T-helper 1 cell (primary cell): ENCODE measurements around the gene SCFD1.
A peak's percentile ranks its signal among the peaks of the same experiment; 100 is the strongest.
"Not testable (repeated sequence)": the region's sequence is repeated elsewhere in the genome, so short reads cannot be mapped to it uniquely, and the experiment has no call there.

Experiments
- DNase-seq, 5 donors: peaks; one replicate each; pipeline ENCODE4 v3.0.0-alpha.2; 2012 to 2020
- total RNA-seq, 4 donors: gene quantifications; one replicate each; lab custom pipeline; 2026; lab: John Stamatoyannopoulos, UW

SCFD1 gene, protein sequence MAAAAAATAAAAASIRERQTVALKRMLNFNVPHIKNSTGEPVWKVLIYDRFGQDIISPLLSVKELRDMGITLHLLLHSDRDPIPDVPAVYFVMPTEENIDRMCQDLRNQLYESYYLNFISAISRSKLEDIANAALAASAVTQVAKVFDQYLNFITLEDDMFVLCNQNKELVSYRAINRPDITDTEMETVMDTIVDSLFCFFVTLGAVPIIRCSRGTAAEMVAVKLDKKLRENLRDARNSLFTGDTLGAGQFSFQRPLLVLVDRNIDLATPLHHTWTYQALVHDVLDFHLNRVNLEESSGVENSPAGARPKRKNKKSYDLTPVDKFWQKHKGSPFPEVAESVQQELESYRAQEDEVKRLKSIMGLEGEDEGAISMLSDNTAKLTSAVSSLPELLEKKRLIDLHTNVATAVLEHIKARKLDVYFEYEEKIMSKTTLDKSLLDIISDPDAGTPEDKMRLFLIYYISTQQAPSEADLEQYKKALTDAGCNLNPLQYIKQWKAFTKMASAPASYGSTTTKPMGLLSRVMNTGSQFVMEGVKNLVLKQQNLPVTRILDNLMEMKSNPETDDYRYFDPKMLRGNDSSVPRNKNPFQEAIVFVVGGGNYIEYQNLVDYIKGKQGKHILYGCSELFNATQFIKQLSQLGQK
- 82.7 to 119 (median 96.0) reads per million in 4 donors for total RNA-seq

DNA sequence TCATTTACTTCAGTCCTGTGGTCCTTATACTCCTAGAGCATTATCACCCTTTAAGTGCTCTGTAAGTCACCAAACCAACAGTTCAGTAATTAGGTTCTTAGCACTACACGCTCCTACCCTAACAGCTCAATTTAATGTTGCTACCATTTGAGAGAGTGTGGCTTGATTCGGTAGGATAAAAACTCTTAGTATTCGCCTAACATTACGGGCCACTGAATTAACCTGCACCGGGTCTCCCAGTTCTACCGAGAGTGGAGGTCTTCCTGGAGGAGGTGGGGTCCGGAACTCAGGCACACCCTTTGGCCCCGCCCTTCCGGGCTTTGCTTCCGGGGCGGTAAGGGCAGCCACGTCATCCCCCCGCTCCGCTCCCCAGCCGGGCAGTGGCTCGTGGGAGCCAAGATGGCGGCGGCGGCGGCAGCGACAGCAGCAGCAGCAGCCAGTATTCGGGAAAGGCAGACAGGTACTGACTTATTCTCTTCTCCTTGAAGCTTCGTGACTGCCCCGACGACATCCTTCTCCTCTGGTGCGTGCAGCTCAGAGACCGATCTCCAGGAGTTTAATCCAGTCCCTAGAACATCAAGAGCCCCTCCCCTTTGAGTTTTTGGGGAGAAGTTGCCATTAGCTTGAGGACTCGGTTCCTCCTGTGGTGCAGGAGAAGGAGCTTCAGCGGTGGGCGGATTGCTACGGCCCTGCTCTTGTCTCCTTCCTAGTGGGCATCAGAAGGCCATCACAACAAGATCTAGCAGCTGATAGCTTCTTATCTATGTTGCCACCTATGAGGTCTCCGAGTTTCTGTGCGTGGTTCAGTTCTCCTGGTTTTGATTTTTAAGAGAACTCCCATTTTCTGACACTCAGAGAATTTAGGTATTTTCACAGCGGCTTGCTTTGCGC is at the start of gene SCFD1:
Gene SCFD1, plus strand, starts transcription at position 380 of the 891 bp plus-strand sequence. Its CDS starts 20 bp downstream, at position 400.
- DNase-seq, result peak; percentile 79 to 95 (median 88)

DNA sequence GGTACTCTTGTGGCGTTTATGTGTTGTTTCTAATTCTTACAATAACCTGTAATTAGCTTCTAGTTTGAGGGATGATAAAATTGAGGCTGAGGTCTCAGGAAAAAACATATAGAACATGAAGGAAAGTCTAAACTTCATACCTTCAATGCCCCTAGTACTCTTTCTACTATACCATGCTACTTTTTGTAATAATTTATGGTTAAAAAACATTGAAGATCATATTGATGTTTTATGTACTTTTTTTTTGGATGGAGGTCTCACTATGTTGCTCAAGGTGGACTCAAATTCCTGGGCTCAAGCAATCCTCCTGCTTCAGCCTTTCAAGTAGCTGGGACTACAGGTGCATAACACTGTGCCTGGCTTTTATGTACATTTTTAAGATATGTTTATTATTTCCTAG is 49.3 kb upstream of the SCFD1 start:
- no peak for DNase-seq

DNA sequence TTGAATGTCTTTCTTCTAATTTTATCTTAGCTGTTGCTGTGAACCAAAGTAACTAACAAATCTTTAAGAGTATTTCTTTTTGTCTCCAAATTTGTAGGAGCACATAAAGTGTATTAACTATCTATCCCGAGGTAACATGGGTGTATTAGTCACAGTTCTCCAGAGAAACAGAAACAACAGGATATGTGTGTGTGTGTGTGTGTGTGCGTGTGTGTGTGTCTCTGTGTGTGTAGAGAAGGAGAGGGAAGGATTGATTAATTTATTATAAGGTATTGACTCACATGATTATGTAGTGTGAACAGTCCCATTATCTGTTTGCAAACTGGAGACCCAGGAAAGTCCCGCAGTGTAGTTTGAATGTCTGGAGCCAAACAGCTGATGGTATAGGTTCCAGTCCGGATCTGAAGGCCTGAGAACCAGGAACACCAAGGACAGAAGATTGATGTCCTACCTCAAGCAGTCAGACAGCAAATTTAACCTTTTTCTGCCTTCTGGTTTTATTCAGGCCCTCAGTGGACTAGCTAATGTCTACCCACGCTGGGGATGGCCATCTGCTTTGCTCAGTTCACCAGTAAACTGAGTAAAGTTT is 48.8 kb upstream of the SCFD1 start:
- no peak for DNase-seq

DNA sequence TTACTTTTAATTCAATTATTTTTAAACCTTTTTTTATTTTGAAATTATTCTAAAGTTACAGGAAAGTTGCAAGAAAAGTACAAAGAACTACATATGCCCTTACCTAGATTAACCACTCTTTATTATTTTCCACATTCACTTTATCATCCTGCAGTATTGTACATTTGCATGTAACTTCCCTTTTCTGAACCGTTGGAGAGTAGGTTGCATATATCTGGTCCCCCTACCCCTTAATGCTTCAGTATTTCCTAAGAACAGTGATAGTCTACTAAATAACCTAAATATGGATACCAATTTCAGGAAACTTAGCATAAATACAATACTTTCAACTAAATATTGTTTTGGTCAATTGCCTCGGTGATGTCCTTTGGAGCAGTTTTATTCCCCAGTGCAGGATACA is 48.2 kb upstream of the SCFD1 start:
- no peak for DNase-seq

DNA sequence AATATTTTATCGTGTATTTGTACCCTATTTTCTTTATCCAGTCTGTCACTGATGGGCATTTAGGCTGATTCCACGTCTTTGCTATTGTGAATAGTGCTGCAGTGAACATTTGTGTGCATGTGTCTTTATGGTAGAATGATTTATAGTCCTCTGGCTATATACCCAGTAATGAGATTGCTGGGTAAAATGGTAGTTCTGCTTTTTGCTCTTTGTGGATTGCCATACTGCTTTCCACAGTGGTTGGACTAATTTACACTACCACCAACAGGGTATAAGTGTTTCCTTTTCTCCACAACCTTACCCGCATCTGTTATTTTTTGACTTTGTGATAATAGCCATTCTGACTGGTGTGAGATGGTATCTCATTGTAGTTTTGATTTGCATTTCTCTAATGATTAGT is 47.3 kb upstream of the SCFD1 start:
- DNase-seq, result not testable (repeated sequence)

DNA sequence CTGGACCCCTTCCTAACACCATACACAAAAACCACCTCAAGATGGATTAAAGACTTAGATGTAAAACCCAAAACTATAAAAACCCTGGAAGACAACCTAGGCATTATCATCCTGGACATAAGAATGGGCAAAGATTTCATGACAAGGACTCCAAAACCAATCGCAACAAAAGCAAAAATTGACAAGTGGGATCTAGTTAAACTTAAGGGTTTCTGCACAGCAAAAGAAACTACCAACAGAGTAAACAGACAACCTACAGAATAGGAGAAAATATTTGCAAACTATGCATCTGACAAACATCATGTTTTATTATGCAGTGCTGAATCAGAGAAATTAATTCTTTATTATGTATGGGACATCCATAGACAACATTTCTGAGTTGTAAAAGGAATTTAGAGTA is 45.8 kb upstream of the SCFD1 start:
- DNase-seq, result not testable (repeated sequence)

DNA sequence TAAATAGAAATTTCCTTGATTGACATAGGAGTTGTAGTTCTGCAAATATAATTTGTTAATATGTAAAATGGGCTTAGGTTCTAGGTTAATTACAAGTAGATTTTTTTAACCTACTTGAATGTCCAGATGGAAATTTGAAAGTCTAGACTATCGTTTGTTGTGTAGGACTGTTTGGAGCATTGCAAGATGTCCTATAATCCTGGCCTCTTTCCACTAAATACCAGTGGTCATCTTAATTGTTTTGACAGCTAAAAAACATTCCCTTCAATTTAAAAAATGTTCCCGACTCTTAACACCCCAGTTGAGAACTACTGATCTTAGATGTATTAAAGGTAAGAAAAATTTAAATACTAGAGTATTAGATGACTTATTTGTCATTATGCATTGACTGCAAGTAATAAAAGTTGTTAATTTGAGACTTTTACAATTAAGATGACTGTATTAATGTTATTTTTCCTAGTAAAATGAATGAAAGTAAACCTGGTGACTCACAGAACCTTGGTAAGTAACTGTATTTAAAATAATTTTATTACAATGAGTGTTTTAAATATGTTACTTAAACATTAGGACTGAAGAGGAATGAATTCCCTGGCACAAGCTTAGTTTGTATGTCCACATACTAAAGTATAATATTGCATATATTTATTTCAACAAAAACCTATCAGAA is 41.4 kb upstream of the SCFD1 start:
- no peak for DNase-seq

DNA sequence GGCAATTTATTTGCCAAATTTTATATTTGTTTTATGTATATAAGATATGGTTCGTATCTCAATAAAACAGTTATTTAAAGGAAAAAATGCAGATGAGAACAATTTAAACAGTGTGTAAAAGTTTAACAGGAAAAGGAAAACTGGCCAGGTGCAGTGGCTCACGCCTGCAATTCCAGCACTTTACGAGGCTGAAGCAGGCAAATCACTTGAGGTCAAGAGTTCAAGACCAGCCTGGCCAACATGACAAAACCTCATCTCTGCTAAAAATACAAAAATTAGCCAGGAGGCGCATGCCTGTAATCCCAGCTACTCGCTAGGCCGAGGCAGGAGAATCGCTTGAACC is 40.9 kb upstream of the SCFD1 start:
- DNase-seq, result no peak

DNA sequence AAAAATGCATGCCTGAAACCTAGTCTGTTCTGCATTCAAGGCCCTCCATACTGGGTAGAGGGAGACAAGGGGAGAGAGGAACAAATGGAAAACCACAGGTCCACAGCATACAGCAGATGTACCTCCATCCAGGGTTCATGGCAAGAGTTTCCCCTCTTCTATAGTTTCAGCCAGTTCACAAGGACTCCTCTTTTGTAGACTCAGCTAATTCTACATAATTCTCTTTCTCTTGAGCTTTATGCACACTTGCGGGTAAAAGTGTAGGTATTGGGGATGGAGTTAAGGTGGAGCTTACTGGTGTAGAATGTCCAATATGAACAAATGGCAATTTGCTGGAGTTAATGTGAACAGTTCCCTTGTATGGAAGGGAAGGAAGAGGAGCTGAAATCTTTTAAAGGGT is 39.7 kb upstream of the SCFD1 start:
- no peak for DNase-seq

DNA sequence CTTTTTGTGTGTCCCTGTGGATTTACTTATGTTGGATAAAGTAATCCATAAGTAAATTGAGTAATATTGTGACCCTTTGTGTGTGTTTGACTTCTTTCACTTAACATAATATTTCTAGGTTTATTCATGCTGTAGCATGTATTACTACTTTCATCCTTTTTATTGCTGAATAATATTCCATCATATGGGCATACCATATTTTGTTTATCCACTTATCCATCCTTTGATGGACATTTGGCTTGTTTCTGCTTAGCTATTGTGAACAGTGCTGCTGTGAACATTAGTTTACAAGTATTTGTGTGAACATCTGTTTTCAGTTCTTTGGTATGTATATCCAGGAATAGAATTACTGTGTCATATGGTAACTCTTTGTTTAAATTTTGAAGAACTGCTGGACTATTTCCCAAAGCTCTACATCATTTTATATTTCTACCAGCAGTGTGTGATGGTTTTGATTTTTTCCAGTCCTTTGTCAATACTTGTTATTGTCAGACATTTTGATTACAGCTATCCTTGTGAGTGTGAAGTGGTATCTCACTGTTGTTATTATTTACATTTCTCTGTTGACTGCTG is 38.0 kb upstream of the SCFD1 start:
- no peak for DNase-seq

DNA sequence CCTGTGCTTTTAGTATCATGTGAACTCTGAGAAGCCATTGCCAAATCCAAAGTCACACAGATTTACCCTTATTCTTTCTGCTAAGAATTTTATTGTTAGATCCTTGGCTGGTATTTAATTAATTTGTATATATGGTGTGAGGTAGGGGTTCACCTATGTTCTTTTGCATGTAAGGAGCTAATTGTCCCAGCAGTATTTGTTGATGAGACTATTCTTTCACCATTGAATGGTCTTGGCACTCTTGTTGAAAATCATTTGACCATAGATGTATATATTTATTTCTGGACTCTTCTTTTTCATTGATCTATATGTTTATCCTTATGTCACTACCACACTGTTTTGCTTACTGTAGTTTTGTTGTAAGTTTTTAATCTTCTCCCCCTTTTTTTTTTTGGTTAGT is 36.9 kb upstream of the SCFD1 start:
- DNase-seq, result no peak

DNA sequence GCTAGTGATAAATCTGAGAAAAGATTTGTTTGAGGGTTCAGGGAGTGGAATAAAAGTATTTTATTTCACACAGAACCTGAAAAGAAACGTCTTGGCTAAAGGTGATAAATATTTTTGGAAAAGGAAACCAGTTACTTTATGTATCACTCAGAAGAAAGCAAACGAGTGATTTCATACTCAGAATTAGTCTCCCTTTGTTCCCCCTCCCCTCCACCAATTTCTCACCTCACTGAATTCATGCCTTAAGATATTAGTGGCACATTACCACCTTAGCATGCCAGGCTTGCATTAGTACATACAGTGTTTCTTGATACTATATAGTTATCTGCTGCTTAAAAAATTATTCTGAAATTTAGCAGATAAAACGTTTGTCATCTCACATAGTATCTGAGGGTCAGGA is 35.0 kb upstream of the SCFD1 start:
- no peak for DNase-seq

DNA sequence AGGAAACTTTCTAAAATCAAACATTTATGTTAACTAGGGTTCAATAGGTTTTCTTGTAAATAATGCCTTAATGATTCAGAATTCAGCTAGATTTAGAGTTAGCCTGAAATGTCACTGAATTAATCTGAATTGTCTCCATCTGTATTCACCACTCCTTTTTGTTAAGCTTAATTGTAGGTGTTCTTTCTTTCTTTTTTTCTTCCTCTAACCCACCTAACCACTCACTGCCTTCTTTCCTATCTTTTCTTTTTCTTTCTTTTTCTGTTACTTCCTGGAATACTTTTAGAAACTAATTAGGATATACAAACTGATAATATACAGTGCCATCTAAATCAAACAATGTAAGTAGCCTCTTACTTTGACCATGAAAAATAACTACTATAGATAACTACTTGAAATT is 33.2 kb upstream of the SCFD1 start:
- DNase-seq, result no peak

DNA sequence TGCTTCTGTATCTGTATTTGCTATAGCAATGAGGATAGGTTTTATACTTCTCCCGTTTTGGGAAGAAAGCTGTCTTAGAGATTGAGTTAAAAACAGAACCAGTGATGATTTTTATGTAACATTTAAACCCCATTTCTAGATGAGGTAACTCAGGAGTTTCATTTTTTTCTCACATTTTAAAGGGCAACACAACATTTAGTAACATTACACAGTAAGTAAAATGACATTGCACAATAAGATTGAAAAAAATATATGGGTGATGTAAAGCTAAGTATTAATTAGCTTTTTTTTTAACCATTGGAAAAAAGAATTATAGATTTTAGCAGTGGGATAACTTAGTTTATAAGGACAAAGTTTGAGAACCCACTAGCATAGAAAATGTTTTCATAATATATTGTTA is 25.2 kb upstream of the SCFD1 start:
- DNase-seq, result no peak

DNA sequence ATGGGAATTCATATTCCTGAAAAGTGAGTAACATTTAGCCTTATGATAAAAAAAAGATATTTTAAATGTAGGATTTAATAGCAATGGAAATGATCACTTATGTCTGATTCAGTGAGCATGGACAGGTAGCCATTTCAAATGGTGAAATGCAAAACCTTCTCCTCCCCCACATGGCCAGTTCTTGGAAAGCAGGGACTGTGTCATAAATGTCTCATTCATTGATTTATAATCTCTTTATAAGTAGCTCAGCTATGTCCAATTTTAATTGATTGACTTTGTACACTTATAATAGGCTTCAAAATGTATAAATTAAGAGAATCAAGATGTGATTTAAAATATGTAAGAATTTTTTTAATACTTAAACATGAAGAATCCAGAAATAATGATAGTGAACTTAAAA is 24.6 kb upstream of the SCFD1 start:
- DNase-seq, result no peak

DNA sequence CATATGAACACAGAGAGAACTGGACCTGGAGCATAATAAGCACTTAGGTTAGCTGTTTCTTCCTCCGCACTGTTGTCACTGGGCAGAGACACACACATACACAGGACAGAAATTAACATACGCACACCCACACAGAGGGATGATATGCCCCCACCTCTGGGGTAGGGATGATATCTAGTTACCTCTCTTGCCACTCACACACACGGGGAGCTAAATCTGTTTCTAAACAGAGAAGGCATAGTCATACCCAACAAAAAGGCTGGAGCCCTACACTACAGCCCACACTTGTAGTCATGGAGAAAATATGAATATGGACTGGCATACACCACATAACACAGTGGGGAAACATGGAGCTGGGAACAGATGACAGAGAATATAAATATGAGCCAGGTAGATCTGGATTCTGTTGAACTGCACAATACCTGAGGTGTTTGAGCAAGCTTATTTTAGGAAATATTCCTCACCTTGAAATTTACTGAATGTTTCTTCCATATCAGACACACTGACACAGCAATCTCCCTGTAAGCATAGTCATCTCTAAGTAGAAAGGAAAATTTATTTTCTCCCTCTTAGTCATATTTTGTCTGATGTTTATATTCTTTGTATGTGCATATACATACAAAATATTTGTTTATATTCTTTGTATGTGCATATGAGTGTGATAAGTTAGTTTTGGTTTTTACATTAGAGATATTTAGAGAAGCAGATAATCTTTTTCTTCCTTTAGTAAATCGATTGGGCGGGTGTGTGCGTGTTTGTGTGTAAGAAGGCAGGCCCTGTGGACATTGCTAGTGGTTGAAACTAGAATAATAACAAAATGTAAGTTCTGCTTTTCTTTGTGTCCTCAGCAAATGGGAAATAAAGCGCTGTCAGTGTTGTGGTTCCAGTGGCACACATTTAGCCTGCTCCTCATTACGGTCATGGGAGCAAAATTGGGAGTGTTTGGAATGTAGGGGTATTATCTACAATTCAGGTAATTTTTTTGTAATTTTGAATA is 20.9 kb upstream of the SCFD1 start:
- DNase-seq, result no peak

DNA sequence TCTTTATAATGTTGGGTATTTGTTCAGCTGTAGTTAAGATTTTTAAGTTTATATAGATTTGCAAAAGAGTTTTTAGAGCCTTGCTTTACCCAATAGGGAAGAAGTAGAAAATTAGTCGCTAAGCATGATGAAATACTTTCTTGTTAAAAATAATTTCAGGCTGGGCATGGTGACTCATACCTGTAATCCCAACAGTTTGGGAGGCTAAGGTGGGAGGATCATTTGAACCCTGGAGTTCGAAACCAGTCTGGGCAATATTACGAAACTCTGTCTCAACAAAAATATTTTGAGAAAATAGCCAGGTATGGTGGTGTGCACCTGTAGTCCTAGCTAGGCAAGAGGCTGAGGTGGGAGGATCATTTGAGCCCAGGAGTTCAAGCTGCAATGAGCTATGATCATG is 18.7 kb upstream of the SCFD1 start:
- no peak for DNase-seq

DNA sequence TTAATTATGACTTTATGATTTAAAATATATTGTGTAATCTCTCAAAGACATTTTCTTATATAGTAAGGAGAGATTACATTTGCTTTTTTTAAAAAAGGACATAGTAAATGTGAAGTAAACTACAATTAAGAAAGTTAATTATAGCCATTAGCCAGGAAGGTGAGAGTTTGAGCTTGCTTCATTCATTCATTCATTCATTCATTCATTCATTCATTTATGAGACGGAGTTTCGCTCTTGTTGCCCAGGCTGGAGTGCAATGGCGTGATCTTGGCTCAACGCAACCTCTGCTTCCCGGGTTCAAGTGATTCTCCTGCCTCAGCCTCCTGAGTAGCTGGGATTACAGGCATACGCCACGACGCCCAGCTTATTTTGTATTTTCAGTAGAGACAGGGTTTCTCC is 17.4 kb upstream of the SCFD1 start:
- DNase-seq, result not testable (repeated sequence)

DNA sequence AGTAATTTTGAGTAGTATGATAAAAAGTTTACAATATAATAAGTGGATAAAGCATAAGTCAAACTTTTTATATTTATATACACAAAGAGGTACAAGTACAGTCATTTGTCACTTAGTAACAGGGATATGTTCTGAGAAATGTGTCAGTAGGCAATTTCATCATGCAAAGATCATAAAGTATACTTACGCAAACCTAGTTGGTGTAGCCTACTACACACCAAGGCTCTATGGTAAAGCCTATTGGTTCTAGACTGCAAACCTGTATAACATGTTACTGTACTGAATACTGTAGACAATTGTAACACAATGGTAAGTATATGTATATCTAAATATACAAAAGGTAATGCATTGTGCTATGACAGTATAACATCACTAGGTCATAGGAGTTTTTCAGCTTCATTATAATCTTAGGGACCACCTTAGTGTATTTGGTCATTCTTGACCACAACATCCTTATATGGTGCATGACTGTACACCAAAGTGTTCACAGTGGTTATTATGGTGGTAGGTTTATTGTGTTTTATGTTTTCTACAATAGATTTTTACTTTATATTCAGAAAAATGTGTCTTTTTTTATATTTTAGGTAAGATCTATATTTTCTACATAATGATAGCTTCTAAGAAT is 14.9 kb upstream of the SCFD1 start:
- no peak for DNase-seq

DNA sequence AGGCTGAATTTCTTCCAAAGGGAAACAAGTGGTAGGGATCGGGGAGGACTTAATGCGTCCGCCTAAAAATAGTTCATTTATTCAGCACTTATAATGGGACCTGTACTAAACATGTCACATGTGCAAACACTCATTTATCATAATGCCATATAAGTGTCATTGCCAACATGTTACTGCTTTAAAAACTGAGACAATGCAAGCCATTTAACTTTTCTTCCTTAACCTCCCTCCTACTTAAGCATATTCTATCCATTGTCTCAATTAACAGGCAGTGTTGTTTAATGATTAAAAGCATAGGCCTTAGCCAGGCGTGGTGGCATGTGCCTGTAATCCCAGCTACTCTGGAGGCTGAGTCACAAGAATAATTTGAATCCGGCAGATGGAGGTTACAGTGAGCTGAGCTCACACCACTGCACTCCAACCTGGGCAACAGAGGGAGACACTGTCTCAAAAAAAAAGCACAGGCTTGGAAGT is 13.5 kb upstream of the SCFD1 start:
- DNase-seq, result no peak
